Measurements from ENCODE around the gene CHTOP.

Gene CHTOP

DNA sequence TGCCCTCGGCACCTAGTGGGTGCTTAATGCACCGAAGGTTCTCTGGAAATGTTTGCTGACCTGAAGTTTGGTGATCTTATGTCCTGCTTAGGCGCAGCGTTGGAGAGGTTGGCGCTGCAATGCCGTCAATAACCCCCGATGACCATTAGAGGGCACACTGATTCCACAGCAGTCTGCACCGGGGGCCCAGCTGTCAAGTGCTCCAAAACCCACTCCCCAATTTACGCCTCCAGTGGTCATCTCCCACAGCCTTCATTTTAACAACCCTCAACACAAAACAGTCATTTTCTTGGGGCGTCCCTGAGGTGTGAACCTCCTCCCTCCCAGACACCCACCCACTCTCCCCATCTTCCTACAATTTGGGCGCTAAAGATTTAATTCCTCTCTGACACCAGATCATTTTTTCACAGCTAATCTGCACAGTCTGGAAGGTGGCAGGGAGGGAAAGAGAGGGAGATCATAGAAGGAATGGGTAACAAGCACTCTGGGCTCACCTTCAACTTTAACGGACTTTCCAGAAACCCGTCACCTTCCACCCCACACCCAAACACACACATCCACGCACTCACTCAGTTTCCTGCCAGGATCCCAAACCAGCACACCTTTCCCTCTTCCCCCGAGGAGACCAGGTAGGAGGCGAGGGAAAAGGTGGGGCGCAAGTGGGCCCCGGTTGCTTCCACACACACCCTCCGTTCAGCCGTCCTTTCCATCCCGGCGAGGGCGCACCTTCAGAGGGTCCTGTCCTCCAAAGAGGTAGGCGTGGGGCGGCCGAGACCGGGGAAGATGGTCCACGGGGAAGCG, 44.1 kb downstream of the CHTOP start:
- DNase-seq (ENCODE audit: low spot score): peak; percentile 83
- TF ChIP-seq, protein P1, sequence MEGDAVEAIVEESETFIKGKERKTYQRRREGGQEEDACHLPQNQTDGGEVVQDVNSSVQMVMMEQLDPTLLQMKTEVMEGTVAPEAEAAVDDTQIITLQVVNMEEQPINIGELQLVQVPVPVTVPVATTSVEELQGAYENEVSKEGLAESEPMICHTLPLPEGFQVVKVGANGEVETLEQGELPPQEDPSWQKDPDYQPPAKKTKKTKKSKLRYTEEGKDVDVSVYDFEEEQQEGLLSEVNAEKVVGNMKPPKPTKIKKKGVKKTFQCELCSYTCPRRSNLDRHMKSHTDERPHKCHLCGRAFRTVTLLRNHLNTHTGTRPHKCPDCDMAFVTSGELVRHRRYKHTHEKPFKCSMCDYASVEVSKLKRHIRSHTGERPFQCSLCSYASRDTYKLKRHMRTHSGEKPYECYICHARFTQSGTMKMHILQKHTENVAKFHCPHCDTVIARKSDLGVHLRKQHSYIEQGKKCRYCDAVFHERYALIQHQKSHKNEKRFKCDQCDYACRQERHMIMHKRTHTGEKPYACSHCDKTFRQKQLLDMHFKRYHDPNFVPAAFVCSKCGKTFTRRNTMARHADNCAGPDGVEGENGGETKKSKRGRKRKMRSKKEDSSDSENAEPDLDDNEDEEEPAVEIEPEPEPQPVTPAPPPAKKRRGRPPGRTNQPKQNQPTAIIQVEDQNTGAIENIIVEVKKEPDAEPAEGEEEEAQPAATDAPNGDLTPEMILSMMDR (IDR thresholded peaks at IDR 0.05; ENCODE audit: extremely low read depth, missing control alignments): peak; percentile 82

DNA sequence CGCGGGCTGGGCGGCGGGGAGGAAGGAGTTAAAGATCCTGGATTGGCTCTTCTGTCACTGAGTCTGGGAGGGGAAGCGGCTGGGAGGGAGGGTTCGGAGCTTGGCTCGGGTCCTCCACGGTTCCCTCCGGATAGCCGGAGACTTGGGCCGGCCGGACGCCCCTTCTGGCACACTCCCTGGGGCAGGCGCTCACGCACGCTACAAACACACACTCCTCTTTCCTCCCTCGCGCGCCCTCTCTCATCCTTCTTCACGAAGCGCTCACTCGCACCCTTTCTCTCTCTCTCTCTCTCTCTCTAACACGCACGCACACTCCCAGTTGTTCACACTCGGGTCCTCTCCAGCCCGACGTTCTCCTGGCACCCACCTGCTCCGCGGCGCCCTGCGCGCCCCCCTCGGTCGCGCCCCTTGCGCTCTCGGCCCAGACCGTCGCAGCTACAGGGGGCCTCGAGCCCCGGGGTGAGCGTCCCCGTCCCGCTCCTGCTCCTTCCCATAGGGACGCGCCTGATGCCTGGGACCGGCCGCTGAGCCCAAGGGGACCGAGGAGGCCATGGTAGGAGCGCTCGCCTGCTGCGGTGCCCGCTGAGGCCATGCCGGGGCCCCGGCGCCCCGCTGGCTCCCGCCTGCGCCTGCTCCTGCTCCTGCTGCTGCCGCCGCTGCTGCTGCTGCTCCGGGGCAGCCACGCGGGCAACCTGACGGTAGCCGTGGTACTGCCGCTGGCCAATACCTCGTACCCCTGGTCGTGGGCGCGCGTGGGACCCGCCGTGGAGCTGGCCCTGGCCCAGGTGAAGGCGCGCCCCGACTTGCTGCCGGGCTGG, 44.9 kb downstream of the CHTOP start, which contains the start of gene NPR1:
NPR1 (plus strand) TSS at position 170 of the 818 bp plus-strand sequence; CDS start at position 591, 421 bp downstream.
- TF ChIP-seq, protein P1 (IDR thresholded peaks at IDR 0.05; ENCODE audit: extremely low read depth, missing control alignments): no peak
- DNase-seq (ENCODE audit: low spot score): peak; percentile 62

DNA sequence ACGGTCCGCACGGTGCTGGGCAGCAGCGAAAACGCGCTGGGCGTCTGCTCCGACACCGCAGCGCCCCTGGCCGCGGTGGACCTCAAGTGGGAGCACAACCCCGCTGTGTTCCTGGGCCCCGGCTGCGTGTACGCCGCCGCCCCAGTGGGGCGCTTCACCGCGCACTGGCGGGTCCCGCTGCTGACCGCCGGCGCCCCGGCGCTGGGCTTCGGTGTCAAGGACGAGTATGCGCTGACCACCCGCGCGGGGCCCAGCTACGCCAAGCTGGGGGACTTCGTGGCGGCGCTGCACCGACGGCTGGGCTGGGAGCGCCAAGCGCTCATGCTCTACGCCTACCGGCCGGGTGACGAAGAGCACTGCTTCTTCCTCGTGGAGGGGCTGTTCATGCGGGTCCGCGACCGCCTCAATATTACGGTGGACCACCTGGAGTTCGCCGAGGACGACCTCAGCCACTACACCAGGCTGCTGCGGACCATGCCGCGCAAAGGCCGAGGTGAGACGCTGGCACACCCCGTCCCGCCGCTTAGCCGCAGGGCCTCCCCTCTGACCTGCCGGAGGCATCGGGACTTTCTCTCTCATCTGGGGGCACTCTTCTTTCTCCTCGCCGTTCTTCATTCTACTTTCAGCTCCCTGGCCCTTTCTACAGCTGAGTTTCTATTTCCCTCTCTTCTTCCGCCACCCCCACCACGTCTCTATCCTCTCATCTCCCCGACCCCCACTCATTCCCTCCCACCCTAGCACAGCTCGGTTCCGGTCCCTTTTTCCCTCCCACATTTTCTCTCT, 45.7 kb downstream of the CHTOP start:
- peak; percentile 54 for DNase-seq (ENCODE audit: low spot score)
- TF ChIP-seq, protein P1 (IDR thresholded peaks at IDR 0.05; ENCODE audit: extremely low read depth, missing control alignments): no peak

DNA sequence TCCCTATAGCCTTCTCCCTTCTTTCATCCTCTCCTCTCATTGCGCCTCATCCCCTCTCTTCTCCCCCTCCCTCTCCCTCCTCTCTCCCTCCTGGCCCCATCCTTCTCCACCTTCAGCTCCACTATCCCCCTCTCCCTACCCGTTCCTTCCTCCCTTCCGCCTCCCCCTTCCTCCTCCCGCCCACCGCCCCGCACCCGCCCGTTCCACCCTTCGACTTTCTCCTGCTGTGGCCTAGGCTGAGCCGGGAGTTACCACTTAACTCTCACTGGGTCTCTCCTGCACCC, 46.2 kb downstream of the CHTOP start:
- DNase-seq (ENCODE audit: low spot score): no peak
- TF ChIP-seq, protein P1 (IDR thresholded peaks at IDR 0.05; ENCODE audit: extremely low read depth, missing control alignments): no peak

DNA sequence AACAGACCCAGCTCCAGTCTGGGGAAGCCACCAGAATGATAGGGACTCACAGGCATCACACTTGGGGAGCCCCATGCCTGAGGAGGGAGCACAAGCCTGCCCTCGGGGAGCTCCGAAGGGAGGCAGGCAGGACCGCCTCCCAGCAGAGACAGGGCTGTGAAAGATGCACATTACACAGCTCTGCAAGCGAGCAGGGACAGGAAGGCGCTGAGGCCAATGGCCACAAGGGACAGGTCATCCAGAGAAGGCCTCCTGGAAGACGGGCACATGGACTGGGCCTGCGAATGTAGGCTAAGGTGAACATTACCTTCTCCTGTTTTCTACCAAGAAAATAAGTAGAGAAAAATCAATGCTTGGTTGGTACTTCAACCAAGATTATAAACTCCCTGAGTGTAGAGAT, 48.9 kb downstream of the CHTOP start:
- DNase-seq (ENCODE audit: low spot score): no peak
- TF ChIP-seq, protein P1 (IDR thresholded peaks at IDR 0.05; ENCODE audit: extremely low read depth, missing control alignments): no peak

DNA sequence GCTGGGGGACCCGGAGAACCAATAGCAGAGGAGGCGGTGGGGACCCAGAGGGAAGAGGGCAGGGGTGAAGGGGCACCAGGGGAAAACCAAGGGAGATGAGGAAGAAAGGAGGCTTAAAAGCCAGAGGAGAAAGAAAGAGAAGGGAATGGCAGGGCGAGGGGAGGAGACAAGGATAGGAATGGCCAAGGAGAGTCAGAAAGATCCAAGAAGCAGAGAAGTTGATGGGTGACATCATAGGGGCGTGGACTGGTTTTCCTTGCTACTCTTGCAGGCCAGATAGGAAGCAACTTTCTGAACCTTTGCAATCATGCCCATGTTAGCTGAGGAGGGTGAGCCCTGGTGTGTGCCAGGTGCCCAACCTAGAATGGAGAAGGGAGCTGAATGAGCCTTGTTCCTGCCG, 50.0 kb downstream of the CHTOP start:
- TF ChIP-seq, protein P1 (IDR thresholded peaks at IDR 0.05; ENCODE audit: extremely low read depth, missing control alignments): no peak
- DNase-seq (ENCODE audit: low spot score): no peak
